ENCODE results near the gene PAPPA.

GRCh38 chr9:116313638-116314037, 160.0 kb downstream of the PAPPA start:
- TF ChIP-seq CREB1 (IDR thresholded peaks at IDR 0.05) (no peak), GABPA (IDR thresholded peaks at IDR 0.05; ENCODE audit: borderline replicate concordance, insufficient read depth, low read length) (no peak)

Data from H1 (cell line).